ENCODE data around the gene GTPBP6.
"Not testable (repeated sequence)": the region's sequence is repeated elsewhere in the genome, so short reads cannot be mapped to it uniquely, and the experiment has no call there.

The GTPBP6 gene

GRCh38 chrX:314781-315595 lies 3.6 kb downstream of the GTPBP6 start:
- no peak for DNase-seq

DNA sequence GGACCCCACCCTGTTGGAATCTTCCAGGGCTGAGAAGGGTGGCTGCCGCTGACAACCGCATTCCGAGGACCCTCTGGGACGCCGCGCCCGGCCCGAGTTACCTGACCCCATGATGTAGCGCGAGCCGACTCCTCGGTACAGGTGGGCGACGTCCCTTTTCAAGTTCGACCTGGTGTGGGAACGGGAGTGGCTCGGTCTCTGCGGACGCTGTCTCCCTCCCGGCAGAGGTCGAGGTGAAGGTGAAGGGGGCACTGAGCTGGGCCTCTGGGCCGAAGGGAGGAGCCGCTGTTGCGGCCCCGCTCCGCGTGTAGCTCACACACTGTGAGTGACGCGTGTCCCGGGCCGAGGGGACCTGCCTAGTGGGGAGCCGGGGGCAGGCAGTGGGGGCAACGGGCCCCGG lies 4.5 kb downstream of the GTPBP6 start:
- no peak for DNase-seq

DNA sequence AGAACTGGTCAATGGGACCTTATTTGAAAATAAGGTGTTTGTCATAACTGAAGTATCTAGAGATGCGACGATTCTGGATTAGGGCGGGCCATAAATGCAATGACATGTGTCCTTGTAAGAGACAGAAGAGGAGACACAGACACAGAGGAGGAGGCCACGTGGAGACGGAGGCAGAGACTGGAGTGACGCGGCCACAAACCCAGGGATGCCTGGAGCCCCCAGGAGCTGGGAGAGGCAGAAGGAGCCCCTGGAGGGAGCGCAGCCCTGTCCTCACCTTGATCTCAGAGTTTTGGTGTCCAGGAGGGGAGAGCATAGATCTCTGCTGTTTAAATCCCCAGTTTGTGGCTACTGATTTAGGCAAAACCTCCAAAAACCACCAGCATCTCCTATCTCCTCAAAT lies 5.0 kb downstream of the GTPBP6 start:
- no peak for DNase-seq

GRCh38 chrX:312621-313331 lies 5.8 kb downstream of the GTPBP6 start:
- no peak for DNase-seq

- DNase-seq = no peak
Measured at GRCh38 chrX:311156-312129, 7.2 kb downstream of the GTPBP6 start.

- DNase-seq = no peak
Measured at GRCh38 chrX:310621-311155, 7.9 kb downstream of the GTPBP6 start.

DNA sequence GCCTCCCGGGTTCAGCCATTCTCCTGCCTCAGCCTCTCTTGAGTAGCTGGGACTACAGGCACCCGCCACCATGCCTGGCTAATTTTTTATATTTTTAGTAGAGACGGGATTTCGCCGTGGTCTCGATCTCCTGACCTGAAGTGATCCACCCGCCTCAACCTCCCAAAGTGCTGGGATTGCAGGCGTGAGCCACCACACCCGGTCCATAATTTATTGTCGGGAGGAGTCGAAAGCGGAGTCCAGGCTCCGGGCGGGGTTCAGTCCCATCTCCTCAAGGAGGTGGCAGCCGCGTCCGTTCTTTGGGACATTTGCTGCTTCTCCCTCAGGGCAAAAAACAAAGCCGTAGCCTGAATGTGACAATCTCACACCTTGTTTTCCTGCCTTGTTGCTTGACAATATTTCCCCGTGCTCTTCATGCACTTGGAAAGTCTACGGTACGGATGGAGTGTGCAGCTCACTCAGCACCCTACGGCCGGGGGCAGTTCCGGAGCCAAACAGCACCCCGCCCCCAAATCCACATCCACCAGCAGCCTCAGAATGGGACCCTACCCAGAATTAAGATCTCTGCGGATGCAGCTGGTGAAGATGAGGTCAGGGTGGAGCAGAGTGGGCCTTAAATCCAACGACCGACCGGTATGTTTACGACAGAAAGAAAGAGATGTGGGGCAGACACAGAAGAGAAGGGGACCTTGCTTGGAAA lies 9.6 kb downstream of the GTPBP6 start:
- no peak for DNase-seq

- no peak for DNase-seq
Measured at GRCh38 chrX:307261-308111, 11.1 kb downstream of the GTPBP6 start.

DNA sequence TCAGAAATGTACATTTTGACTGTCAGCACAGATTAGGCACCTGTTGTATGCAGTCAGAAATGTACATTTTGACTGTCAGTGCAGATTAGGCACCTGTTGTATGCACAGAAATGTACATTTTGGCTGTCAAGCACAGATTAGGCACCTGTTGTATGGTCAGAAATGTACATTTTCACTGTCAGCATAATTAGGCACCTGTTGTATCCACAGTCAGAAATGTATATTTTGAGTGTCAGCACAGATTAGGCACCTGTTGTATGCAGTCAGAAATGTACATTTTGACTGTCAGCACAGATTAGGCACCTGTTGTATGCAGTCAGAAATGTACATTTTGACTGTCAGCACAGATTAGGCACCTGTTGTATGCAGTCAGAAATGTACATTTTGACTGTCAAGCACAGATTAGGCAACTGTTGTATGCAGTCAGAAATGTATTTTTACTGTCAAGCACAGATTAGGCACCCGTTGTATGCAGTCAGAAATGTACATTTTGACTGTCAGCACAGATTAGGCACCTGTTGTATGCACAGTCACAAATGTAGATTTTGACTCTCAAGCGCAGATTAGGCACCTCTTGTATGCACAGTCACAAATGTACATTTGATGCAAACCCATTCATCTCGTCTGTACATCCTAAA lies 11.9 kb downstream of the GTPBP6 start:
- not testable (repeated sequence) for DNase-seq

DNA sequence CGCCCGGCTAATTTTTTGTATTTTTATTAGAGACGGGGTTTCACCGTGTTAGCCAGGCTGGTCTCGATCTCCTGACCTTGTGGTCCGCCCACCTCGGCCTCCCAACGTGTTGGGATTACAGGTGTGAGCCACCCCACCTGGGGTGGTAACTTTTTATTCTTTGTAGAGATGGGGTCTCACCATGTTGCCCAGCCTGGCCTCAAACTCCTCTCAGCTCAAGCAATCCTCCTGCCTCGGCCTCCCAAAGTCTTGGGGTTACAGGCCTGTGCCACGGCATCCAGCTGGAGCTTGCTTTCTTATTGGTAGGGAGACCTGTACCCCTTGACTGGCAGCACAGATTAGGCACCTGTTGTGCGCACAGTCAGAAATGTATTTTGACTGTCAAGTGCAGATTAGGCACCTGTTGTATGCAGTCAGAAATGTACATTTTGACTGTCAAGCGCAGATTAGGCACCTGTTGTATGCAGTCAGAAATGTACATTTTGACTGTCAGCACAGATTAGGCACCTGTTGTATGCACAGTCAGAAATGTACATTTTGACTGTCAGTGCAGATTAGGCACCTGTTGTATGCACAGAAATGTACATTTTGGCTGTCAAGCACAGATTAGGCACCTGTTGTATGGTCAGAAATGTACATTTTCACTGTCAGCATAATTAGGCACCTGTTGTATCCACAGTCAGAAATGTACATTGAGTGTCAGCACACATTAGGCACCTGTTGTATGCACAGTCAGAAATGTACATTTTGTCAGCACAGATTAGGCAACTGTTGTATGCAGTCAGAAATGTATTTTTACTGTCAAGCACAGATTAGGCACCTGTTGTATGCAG lies 12.6 kb downstream of the GTPBP6 start:
- DNase-seq = not testable (repeated sequence)

- DNase-seq = no peak
Measured at GRCh38 chrX:302975-303374, 15.6 kb downstream of the GTPBP6 start.

- no peak for DNase-seq
Measured at GRCh38 chrX:300334-300733, 18.3 kb downstream of the GTPBP6 start.

DNA sequence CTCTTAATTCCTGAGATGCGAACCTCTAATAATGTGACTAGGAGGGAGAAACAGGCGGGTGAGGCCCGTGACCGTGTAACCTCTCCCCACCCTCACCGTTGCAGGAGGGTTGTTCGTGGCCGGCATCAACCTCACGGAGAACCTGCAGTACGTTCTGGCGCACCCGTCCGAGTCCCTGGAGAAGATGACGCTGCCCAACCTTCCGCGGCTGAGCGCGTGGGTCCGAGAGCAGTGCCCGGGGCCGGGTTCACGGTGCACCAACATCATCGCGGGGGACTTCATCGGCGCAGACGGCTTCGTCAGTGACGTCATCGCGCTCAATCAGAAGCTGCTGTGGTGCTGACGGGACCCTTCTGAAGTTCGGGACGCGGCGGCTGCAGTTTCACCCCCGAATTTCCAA lies 19.6 kb downstream of the GTPBP6 start:
- DNase-seq = no peak

DNA sequence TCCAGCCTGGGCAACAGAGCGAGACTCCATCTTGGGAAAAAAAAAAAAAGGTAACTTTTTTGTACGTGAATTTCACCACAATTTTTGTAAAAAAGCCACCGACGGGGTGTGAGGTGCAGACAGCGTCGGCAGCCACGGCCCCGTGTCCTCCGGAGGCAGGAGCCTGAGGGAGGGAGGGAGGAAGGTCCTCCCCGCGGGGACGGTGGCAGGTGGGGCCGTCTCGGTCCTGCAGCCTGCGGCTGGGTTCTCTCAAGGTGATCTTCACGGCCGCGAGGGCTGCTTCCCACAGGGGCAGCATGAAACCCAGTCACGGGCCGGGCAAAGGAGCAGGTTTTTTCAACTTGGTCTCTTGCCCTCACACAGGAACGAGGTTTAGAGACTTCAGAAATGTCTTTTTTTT lies 23.5 kb downstream of the GTPBP6 start:
- DNase-seq = no peak

DNA sequence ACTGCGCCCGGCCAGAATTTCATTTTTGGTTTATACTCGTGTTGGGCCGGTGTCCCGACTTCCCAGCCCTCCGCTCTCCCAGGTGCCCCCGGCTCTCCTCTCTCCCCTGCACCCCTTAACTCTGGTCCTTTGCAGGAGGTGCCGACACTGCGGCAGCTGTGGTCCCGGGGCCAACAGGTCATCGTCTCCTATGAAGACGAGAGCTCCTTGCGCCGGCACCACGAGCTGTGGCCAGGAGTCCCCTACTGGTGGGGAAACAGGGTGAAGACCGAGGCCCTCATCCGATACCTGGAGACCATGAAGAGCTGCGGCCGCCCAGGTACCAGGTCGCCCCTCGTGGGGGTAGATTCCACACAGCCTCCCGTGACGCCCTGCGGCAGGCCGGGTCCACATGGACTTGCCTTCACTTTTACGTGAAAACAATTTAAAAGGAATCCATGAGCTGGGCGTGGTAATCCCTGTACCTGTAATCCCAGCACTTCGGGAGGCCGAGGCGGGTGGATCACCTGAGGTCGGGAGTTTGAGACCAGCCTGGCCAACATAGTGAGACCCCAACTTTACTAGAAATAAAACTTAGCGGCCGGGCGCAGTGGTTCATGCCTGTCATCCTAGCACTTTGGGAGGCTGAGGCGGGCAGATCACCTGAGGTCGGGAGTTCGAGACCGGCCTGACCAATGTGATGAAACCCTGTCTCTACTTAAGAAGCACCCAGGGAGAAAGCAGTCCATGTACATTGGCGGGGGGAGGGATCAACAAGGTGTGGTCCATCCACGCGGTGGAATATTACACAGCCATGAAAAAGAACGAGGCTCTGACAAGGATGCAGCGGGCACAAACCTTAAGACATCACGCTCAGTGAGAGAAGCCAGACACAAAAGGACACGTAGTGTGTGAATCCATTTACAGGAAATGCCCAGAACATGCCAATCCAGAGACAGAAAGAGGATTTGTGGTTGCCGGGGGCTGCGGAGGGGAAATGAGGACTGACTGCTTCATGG lies 25.4 kb downstream of the GTPBP6 start:
- no peak for DNase-seq

- DNase-seq = no peak
Measured at GRCh38 chrX:291411-291901, 27.1 kb downstream of the GTPBP6 start.

- DNase-seq = no peak
Measured at GRCh38 chrX:290476-291166, 28.0 kb downstream of the GTPBP6 start.

DNA sequence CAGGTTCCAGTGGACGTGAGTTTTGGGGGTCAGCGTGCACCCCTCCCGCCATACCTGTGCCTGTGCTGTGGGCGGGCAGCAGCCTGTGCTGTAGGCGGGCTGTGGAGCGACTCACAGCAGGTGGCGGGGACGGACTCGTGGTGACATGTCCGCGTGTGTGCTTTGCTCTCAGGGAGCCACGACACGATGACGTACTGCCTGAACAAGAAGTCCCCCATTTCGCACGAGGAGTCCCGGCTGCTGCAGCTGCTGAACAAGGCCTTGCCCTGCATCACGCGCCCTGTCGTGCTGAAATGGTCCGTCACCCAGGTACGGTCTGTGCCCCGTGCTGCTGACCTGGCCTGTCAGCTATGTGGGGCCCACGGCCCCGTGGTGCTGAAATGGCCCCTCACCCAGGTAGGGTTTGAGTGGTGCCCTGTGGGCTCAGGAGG lies 30.0 kb downstream of the GTPBP6 start:
- DNase-seq = no peak
